ENCODE data around the gene COL6A3.

DNA sequence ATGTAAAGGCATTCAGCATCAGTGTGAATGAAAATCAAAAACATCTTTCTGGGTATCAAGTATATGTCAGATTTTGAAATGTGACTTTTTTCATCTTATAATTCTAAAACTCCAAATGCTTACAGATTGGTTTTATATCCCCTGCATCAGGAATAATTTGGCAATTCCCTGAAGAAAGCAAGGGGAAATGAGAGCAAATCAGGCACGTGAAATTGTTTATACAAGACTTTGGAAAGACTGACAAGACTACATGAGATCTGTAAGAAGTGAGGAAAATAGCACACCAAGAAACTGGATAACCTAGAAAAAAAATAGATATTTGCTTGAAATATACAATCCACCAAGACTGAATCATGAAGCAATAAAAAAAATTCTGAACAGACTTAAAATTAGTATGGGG, 13.8 kb downstream of the COL6A3 start:
- TF ChIP-seq, protein P1, sequence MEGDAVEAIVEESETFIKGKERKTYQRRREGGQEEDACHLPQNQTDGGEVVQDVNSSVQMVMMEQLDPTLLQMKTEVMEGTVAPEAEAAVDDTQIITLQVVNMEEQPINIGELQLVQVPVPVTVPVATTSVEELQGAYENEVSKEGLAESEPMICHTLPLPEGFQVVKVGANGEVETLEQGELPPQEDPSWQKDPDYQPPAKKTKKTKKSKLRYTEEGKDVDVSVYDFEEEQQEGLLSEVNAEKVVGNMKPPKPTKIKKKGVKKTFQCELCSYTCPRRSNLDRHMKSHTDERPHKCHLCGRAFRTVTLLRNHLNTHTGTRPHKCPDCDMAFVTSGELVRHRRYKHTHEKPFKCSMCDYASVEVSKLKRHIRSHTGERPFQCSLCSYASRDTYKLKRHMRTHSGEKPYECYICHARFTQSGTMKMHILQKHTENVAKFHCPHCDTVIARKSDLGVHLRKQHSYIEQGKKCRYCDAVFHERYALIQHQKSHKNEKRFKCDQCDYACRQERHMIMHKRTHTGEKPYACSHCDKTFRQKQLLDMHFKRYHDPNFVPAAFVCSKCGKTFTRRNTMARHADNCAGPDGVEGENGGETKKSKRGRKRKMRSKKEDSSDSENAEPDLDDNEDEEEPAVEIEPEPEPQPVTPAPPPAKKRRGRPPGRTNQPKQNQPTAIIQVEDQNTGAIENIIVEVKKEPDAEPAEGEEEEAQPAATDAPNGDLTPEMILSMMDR (conservative IDR thresholded peaks at IDR 0.05 in 1 of 2, IDR thresholded peaks at IDR 0.05 in 1 of 2; ENCODE audit: extremely low read depth in 1 of 2, insufficient read depth in 1 of 2, low read depth in 1 of 2, low read length in 2 of 2): no peak
- no peak for TF ChIP-seq EZH2 (IDR thresholded peaks at IDR 0.05; ENCODE audit: borderline replicate concordance, low read length)
